NCI-H2081 (cell line): ENCODE results near the gene BPGM.

Experiments used
- DNase-seq, 2 experiments: peaks; one replicate each; lab custom pipeline; 2025; lab: John Stamatoyannopoulos, UW

Gene BPGM

GRCh38 chr7:134697205-134697886, 50.7 kb downstream of the BPGM start:
- no peak for DNase-seq

- DNase-seq = no peak
Observed at GRCh38 chr7:134698481-134698880, 51.8 kb downstream of the BPGM start.

GRCh38 chr7:134699021-134699818, 52.6 kb downstream of the BPGM start:
- no peak for DNase-seq

- DNase-seq = no peak
Observed at GRCh38 chr7:134699899-134700298, 53.2 kb downstream of the BPGM start.

GRCh38 chr7:134701272-134701671, 54.6 kb downstream of the BPGM start:
- peak in 1 of 2 experiments; percentile 29 for DNase-seq

- DNase-seq = no peak
Observed at GRCh38 chr7:134702366-134703240, 56.0 kb downstream of the BPGM start.

GRCh38 chr7:134703241-134703594, 56.6 kb downstream of the BPGM start:
- DNase-seq = no peak

- DNase-seq = no peak
Observed at GRCh38 chr7:134703782-134704181, 57.1 kb downstream of the BPGM start.

- DNase-seq = no peak
Observed at GRCh38 chr7:134704827-134705226, 58.2 kb downstream of the BPGM start.

- DNase-seq = no peak
Observed at GRCh38 chr7:134705716-134706115, 59.1 kb downstream of the BPGM start.

GRCh38 chr7:134706468-134706867, 59.8 kb downstream of the BPGM start:
- DNase-seq = no peak

GRCh38 chr7:134707663-134708378, 61.2 kb downstream of the BPGM start:
- DNase-seq = no peak

- DNase-seq = no peak
Observed at GRCh38 chr7:134708692-134709091, 62.0 kb downstream of the BPGM start.

GRCh38 chr7:134709197-134709596, 62.5 kb downstream of the BPGM start:
- no peak for DNase-seq

GRCh38 chr7:134710511-134710853, 63.8 kb downstream of the BPGM start:
- no peak for DNase-seq

GRCh38 chr7:134710854-134711624, 64.4 kb downstream of the BPGM start:
- DNase-seq = no peak

- DNase-seq = no peak
Observed at GRCh38 chr7:134712196-134712595, 65.5 kb downstream of the BPGM start.

- DNase-seq = no peak
Observed at GRCh38 chr7:134714470-134715205, 68.0 kb downstream of the BPGM start.

- no peak for DNase-seq
Observed at GRCh38 chr7:134718211-134718875, 71.7 kb downstream of the BPGM start.
